HuH-7 (cell line): ENCODE data around the gene ZNF326.

Experiments
- DNase-seq: peaks from one replicate; pipeline ENCODE4 v3.0.0; 2011; ENCODE audit warnings: low spot score

The ZNF326 gene

DNA sequence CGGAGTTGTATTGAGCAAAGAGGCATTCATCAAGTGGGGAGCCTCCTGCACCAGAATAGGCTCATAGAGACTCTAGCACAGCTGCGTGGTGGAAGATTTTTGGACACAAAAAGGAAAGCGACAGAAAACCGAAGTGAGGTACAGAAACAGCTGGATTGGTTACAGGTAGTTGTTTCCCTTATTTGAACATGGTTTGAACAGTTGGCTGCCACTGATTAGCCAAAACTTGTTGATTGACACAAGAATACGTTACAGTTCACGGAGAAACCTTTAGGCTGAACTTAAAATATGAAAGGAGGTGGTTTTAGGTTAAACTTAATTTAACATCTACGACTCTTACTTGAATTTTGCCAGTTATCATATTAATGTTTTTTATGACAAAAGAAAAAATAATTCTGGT is 89.1 kb downstream of the ZNF326 start:
- no peak for DNase-seq
